Measurements from ENCODE around the gene RAB36. TPM values are rescaled to one million over a fixed set of nuclear protein-coding genes. Genes with fewer than 3 reads are reported as not detected.

RAB36 gene
- total and polyA plus RNA-seq, 7 experiments from 2014 or later: 0.10 to 1.2 (median 0.40) TPM

DNA sequence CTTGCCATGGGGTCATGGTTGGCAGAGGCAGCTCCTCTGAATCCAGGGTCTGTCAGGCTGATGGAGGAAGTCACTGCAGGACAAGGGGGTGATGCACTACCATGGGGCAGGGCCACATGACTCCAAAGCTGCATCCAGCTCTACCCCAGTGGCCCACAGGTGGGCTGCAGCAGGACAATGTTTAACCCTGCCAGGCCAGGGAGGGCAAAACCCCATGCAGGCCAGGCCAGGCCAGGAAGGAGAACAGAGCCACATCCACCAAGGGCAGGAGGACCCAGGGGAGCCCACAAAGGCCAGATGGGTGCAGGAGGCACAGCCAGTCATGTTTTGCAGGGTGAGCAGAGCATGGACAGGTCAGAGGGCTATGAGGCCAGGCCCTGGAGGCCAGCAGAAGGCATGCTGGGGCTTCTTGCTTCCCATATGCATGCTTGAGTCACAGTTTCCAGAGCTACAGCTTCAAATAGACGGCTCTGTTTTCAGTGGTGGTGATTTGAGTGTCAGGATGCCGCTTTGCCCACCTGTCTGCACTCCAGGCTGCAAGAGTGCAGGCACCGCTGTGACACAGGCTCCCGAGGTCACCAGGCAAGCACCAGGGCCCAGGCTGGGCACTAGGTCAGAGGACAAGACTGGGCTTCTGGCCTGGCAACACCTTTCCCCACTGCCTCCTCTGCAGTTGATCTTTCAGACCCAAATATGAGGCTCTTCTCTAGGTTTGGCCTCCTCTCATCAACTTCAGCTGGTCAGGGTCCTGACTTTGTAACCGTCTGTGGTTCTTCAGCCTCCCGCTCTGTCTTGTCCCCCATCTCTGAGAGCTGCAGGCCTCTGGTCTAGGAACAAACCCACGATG, 26.4 kb upstream of the RAB36 start:
- ATAC-seq (no peak), DNase-seq (no peak)
- intact Hi-C loops (cut with micrococcal nuclease): no loop called here
- Mint-ChIP-seq H3K9me3 (peaks cover 0 to 4% (median 0%) of the 10 kb centered on the region in 11 donors), H3K4me1 (peaks cover 9 to 19% (median 10%) of the 10 kb centered on the region in 7 donors), H3K4me3 (peak overlapping the region; percentile 45 to 81 (median 77)), H3K27me3 (no peaks in the 10 kb centered on the region), H3K36me3 (peaks cover 0 to 8% (median 0%) of the 10 kb centered on the region in 5 donors), H3K27ac (peak overlapping the region; percentile 88 to 98 (median 96))
- CTCF ChIA-PET: interaction anchor here (0.9 to 2.1 kb wide), 6 partner anchors 9 to 160 kb away, joined by 3 to 10 read pairs (median 6); no protein-coding TSS in a partner anchor
- no peaks in the 10 kb centered on the region for H3K36me3 ChIP-seq (ENCODE audit: control insufficient read depth in 2 of 3, insufficient read depth in 3 of 3, low read length in 3 of 3)
- H3K27ac ChIP-seq (ENCODE audit: low read depth, low read length): peak overlapping the region; percentile 62
- no peaks in the 10 kb centered on the region for H3K27me3 ChIP-seq (ENCODE audit: control insufficient read depth in 2 of 2, insufficient read depth in 2 of 2, low read length in 2 of 2)
- peaks cover 13 to 16% of the 10 kb centered on the region in 2 donors for H3K4me1 ChIP-seq (ENCODE audit: control insufficient read depth in 2 of 2, insufficient read depth in 2 of 2, low read length in 2 of 2)
- POLR2A ChIA-PET: interaction anchor here (0.5 to 2.1 kb wide), 5 partner anchors 12 to 1937 kb away, joined by 3 to 11 read pairs (median 4); partner anchors contain the start of gene RSPH14
- H3K4me3 ChIP-seq (ENCODE audit: low read length): peak overlapping the region; percentile 41
- H3K9me3 ChIP-seq (ENCODE audit: control insufficient read depth in 2 of 3, low read length in 3 of 3): no peaks in the 10 kb centered on the region

DNA sequence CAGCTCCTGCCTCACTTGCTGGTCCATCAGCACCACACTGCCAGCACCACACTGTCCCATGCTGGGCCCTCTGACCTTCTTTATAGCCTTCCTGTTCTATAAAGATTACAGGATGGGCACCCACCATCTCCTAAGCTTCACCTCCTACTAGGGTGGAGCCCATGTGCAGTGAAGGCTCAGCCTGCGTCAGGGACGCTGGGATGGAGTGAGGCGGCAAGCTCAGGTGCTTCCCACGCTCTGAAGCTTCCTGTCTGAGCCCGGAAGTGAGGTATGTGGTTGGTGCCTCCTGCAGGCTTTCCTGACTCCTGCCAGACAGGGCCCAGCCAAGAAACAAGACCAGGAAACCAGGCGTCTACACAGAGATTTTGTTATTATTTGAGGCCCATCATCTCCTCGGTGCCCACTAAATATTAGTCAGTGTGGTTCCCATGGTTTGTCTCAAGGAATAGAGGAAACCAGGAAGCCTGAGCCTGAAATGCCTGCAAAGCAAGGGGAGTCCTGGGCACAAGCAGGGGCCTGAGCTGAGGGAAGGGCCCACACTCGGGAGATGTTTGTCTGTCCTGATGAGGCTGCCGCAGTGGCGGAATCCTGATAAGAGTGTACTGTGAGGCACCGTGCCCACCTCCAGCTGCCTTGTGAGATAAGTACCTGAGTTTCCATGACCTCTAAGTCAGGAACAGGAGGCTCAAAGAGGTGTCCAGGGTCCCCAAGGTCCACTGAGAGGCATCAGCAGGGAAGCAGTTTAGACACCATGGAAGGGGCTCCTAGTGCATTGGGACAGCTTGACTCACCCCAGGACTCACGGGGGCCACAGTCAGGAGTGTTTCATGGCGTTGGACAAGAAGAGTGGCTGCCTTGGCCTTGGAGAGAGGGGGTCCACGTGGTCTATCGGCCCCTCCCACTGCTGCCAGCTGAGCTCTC, 25.5 kb upstream of the RAB36 start:
- no peaks in the 10 kb centered on the region for H3K27me3 ChIP-seq (ENCODE audit: control insufficient read depth in 2 of 2, insufficient read depth in 2 of 2, low read length in 2 of 2)
- CTCF ChIA-PET: interaction anchor here (0.5 to 2.1 kb wide), 7 partner anchors 8 to 171 kb away, joined by 3 to 10 read pairs (median 5); no protein-coding TSS in a partner anchor
- POLR2A ChIA-PET: interaction anchor here (0.5 to 2.1 kb wide), 5 partner anchors 12 to 1936 kb away, joined by 3 to 11 read pairs (median 4); partner anchors contain the start of gene RSPH14
- intact Hi-C loops (cut with micrococcal nuclease): no loop called here
- peak overlapping the region; percentile 41 for H3K4me3 ChIP-seq (ENCODE audit: low read length)
- peak overlapping the region; percentile 62 for H3K27ac ChIP-seq (ENCODE audit: low read depth, low read length)
- no peaks in the 10 kb centered on the region for H3K36me3 ChIP-seq (ENCODE audit: control insufficient read depth in 2 of 3, insufficient read depth in 3 of 3, low read length in 3 of 3)
- Mint-ChIP-seq H3K4me3 (peak overlapping the region; percentile 45 to 81 (median 77)), H3K4me1 (peaks cover 9 to 19% (median 10%) of the 10 kb centered on the region in 7 donors), H3K36me3 (peaks cover 0 to 8% (median 0%) of the 10 kb centered on the region in 5 donors), H3K27me3 (no peaks in the 10 kb centered on the region), H3K27ac (peak overlapping the region; percentile 88 to 98 (median 96)), H3K9me3 (peaks cover 0 to 4% (median 0%) of the 10 kb centered on the region in 11 donors)
- peaks cover 13 to 16% of the 10 kb centered on the region in 2 donors for H3K4me1 ChIP-seq (ENCODE audit: control insufficient read depth in 2 of 2, insufficient read depth in 2 of 2, low read length in 2 of 2)
- H3K9me3 ChIP-seq (ENCODE audit: control insufficient read depth in 2 of 3, low read length in 3 of 3): no peaks in the 10 kb centered on the region
- peak; percentile 25 to 76 (median 66) for DNase-seq
- peak; percentile 83 for ATAC-seq

DNA sequence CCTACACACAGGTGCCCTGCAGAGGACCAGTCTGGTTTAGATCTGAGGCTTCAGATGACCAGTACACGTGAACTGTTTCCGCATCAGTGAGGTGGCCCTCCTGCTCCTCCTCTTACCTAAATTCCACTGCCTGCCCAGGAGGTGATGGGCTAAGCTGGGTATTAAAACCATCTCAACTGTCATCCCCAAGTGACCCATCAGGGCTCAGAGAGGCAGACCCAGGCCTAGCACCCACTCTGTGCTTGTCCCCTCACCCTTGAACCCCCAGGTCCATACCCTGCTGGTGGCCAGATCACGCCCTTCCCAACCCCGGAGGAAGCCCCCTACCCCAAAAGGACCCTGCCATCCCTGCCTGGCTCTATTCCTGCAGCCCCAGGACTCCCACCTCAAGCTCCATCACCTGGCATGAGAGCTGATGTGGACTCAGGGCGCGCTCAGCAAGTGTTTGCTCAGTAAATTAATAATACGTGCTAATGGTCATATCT, 24.8 kb upstream of the RAB36 start:
- CTCF ChIA-PET: interaction anchor here (0.5 to 2.1 kb wide), 5 partner anchors 11 to 170 kb away, joined by 3 to 9 read pairs (median 4); no protein-coding TSS in a partner anchor
- DNase-seq (no peak), ATAC-seq (no peak)
- Mint-ChIP-seq H3K9me3 (peaks cover 0 to 4% (median 0%) of the 10 kb centered on the region in 11 donors), H3K4me3 (peak overlapping the region in 2 of 10 donors; percentile 37 to 50), H3K27me3 (no peaks in the 10 kb centered on the region), H3K36me3 (peaks cover 0 to 8% (median 0%) of the 10 kb centered on the region in 5 donors), H3K4me1 (peaks cover 9 to 19% (median 10%) of the 10 kb centered on the region in 7 donors), H3K27ac (peak overlapping the region; percentile 42 to 98 (median 94))
- intact Hi-C loops (cut with micrococcal nuclease): no loop called here
- H3K27ac ChIP-seq (ENCODE audit: low read depth, low read length): peak overlapping the region; percentile 62
- H3K27me3 ChIP-seq (ENCODE audit: control insufficient read depth in 2 of 2, insufficient read depth in 2 of 2, low read length in 2 of 2): no peaks in the 10 kb centered on the region
- peaks cover 13 to 16% of the 10 kb centered on the region in 2 donors for H3K4me1 ChIP-seq (ENCODE audit: control insufficient read depth in 2 of 2, insufficient read depth in 2 of 2, low read length in 2 of 2)
- H3K4me3 ChIP-seq (ENCODE audit: low read length): no peak overlapping the region
- POLR2A ChIA-PET: interaction anchor here (0.5 to 2.1 kb wide), 2 partner anchors 20 to 431 kb away, joined by 3 to 11 read pairs; partner anchors contain the start of gene RSPH14
- H3K9me3 ChIP-seq (ENCODE audit: control insufficient read depth in 2 of 3, low read length in 3 of 3): no peaks in the 10 kb centered on the region
- no peaks in the 10 kb centered on the region for H3K36me3 ChIP-seq (ENCODE audit: control insufficient read depth in 2 of 3, insufficient read depth in 3 of 3, low read length in 3 of 3)

DNA sequence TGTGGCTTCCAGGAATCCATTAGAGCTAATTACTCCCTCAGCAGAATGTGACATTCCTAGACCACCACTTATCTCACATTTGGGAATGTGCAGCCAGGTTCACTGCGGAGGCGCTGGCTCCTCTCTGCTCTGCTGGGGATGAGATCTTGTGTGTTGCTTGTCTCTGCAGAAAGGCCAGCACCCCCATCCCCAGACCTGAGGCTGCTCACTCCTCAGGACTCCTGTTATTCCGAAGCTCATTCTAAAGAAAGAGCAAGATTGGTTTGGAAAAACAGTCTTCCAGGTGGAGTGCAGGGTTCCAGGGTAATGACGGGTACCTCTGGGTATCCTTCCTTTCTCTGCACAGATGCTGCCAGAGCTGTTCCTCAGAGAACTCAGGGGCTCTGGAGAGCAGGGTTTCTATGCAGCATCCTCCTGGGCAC, 24.3 kb upstream of the RAB36 start:
- Mint-ChIP-seq H3K36me3 (peaks cover 0 to 8% (median 0%) of the 10 kb centered on the region in 5 donors), H3K4me3 (no peak overlapping the region), H3K4me1 (peaks cover 9 to 19% (median 10%) of the 10 kb centered on the region in 7 donors), H3K27ac (peak overlapping the region in 3 of 9 donors; percentile 63 to 98 (median 96)), H3K9me3 (peaks cover 0 to 4% (median 0%) of the 10 kb centered on the region in 11 donors), H3K27me3 (no peaks in the 10 kb centered on the region)
- Histone ChIP-seq H3K27me3 (ENCODE audit: control insufficient read depth in 2 of 2, insufficient read depth in 2 of 2, low read length in 2 of 2) (no peaks in the 10 kb centered on the region), H3K27ac (ENCODE audit: low read depth, low read length) (no peak overlapping the region), H3K4me1 (ENCODE audit: control insufficient read depth in 2 of 2, insufficient read depth in 2 of 2, low read length in 2 of 2) (peaks cover 13 to 16% of the 10 kb centered on the region in 2 donors), H3K36me3 (ENCODE audit: control insufficient read depth in 2 of 3, insufficient read depth in 3 of 3, low read length in 3 of 3) (no peaks in the 10 kb centered on the region), H3K4me3 (ENCODE audit: low read length) (no peak overlapping the region), H3K9me3 (ENCODE audit: control insufficient read depth in 2 of 3, low read length in 3 of 3) (no peaks in the 10 kb centered on the region)
- no peak for ATAC-seq
- intact Hi-C loops (cut with micrococcal nuclease): no loop called here
- DNase-seq: no peak
- POLR2A ChIA-PET: interaction anchor here (0.5 to 2.1 kb wide), 2 partner anchors 20 to 431 kb away, joined by 3 to 11 read pairs; partner anchors contain the start of gene RSPH14
- CTCF ChIA-PET: interaction anchor here (0.6 to 1.9 kb wide), 4 partner anchors 11 to 161 kb away, joined by 3 to 8 read pairs (median 4); no protein-coding TSS in a partner anchor

DNA sequence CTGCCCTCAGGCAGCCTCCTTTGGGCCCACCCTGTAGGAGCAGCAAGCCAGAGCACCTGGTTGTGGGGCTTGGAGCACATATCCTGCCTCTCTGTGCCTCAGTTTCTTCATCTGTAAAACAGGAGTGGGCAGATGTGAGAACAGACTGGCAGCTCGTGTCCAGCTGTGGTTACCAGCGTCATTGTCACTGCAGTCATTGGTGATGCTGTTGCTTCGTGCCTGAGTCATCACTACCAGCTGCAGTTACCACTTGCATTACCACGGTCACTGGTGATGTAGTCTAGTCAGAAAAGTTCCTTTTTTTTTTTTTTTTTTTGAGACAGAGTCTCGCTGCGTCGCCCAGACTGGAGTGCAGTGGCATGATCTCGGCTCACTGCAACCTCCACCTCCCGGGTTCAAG, 23.9 kb upstream of the RAB36 start:
- H3K9me3 ChIP-seq (ENCODE audit: control insufficient read depth in 2 of 3, low read length in 3 of 3): no peaks in the 10 kb centered on the region
- H3K27ac ChIP-seq (ENCODE audit: low read depth, low read length): no peak overlapping the region
- no peak for DNase-seq
- H3K4me3 Mint-ChIP-seq: no peak overlapping the region
- CTCF ChIA-PET: interaction anchor here (0.6 to 1.5 kb wide), 4 partner anchors 15 to 162 kb away, joined by 3 to 6 read pairs (median 4); no protein-coding TSS in a partner anchor
- H3K27me3 ChIP-seq (ENCODE audit: control insufficient read depth in 2 of 2, insufficient read depth in 2 of 2, low read length in 2 of 2): no peaks in the 10 kb centered on the region
- H3K36me3 Mint-ChIP-seq: peaks cover 0 to 8% (median 0%) of the 10 kb centered on the region in 5 donors
- H3K27me3 Mint-ChIP-seq: no peaks in the 10 kb centered on the region
- peaks cover 0 to 4% (median 0%) of the 10 kb centered on the region in 11 donors for H3K9me3 Mint-ChIP-seq
- intact Hi-C loops (cut with micrococcal nuclease): no loop called here
- H3K4me3 ChIP-seq (ENCODE audit: low read length): no peak overlapping the region
- ATAC-seq: no peak
- H3K4me1 Mint-ChIP-seq: peaks cover 9 to 19% (median 10%) of the 10 kb centered on the region in 7 donors
- POLR2A ChIA-PET: no interaction called here
- H3K36me3 ChIP-seq (ENCODE audit: control insufficient read depth in 2 of 3, insufficient read depth in 3 of 3, low read length in 3 of 3): no peaks in the 10 kb centered on the region
- peaks cover 13 to 16% of the 10 kb centered on the region in 2 donors for H3K4me1 ChIP-seq (ENCODE audit: control insufficient read depth in 2 of 2, insufficient read depth in 2 of 2, low read length in 2 of 2)
- peak overlapping the region in 1 of 9 donors; percentile 63 for H3K27ac Mint-ChIP-seq
